HepG2 (cell line): ENCODE data around the gene HYAL2. TPM values are rescaled to one million over a fixed set of nuclear protein-coding genes. Genes with fewer than 3 reads are reported as not detected.
A peak's percentile ranks its signal among the peaks of the same experiment; 100 is the strongest.

ENCODE experiments used
- GMEB2 ChIP-seq: IDR thresholded peaks from 2 replicates; pipeline ENCODE4 v1.6.1; 2016; ENCODE audit warnings: missing biosample characterization, missing genetic modification reagents, low read depth
- HHEX ChIP-seq: IDR thresholded peaks from 2 replicates; pipeline ENCODE4 v1.6.1; 2016; ENCODE audit warnings: control low read depth
- KDM4B ChIP-seq: sonication (generic); formaldehyde crosslinking; IDR thresholded peaks from 2 replicates; pipeline ENCODE4 v1.4.0; 2020; ENCODE audit warnings: missing genetic modification reagents
- KMT2A ChIP-seq: sonication (generic); formaldehyde crosslinking; IDR thresholded peaks from 2 replicates; pipeline ENCODE4 v1.4.0; 2020; ENCODE audit warnings: missing genetic modification reagents
- MIER3 ChIP-seq: IDR thresholded peaks from 2 replicates; pipeline ENCODE4 v1.6.1; 2016; ENCODE audit warnings: missing compliant biosample characterization, borderline replicate concordance
- NFKBIZ ChIP-seq: IDR thresholded peaks from 2 replicates; pipeline ENCODE4 v1.6.1; 2018; ENCODE audit warnings: missing genetic modification reagents, missing compliant biosample characterization
- PRDM10 ChIP-seq: sonication (generic); formaldehyde crosslinking; IDR thresholded peaks from 2 replicates; pipeline ENCODE4 v1.4.0; 2020; ENCODE audit warnings: low read depth, missing genetic modification reagents
- RFXAP ChIP-seq: sonication (generic); formaldehyde crosslinking; IDR thresholded peaks from 2 replicates; pipeline ENCODE4 v1.4.0; 2020; ENCODE audit warnings: missing genetic modification reagents, borderline replicate concordance
- SMYD3 ChIP-seq: sonication (generic); formaldehyde crosslinking; IDR thresholded peaks from 2 replicates; pipeline ENCODE4 v1.8.1; 2023; ENCODE audit warnings: mild to moderate bottlenecking, missing genetic modification reagents
- STAT5B ChIP-seq: sonication (generic); formaldehyde crosslinking; IDR thresholded peaks from 2 replicates; pipeline ENCODE4 v1.4.0; 2020; ENCODE audit warnings: missing genetic modification reagents
- THAP11 ChIP-seq: IDR thresholded peaks from 2 replicates; pipeline ENCODE4 v1.6.1; 2016; ENCODE audit warnings: missing biosample characterization, missing genetic modification reagents
- THYN1 ChIP-seq: sonication (generic); formaldehyde crosslinking; IDR thresholded peaks from 2 replicates; pipeline ENCODE4 v1.8.1; 2023; ENCODE audit warnings: low read depth, mild to moderate bottlenecking, moderate library complexity, missing genetic modification reagents, borderline replicate concordance
- ZBTB42 ChIP-seq: sonication (generic); formaldehyde crosslinking; IDR thresholded peaks from 2 replicates; pipeline ENCODE4 v1.5.0; 2020; ENCODE audit warnings: mild to moderate bottlenecking, missing genetic modification reagents
- ZNF496 ChIP-seq: sonication (generic); formaldehyde crosslinking; IDR thresholded peaks from 2 replicates; pipeline ENCODE4 v1.8.1; 2023; ENCODE audit warnings: mild to moderate bottlenecking, moderate library complexity, missing genetic modification reagents; ENCODE audit not compliant: insufficient replicate concordance
- ZNF557 ChIP-seq: sonication (generic); formaldehyde crosslinking; IDR thresholded peaks from 2 replicates; pipeline ENCODE4 v1.4.0; 2020; ENCODE audit warnings: missing genetic modification reagents
- ZNF564 ChIP-seq: sonication (generic); formaldehyde crosslinking; IDR thresholded peaks from 2 replicates; pipeline ENCODE4 v1.8.1; 2023; ENCODE audit warnings: mild to moderate bottlenecking, missing genetic modification reagents
- ZNF674 ChIP-seq: sonication (generic); formaldehyde crosslinking; IDR thresholded peaks from 2 replicates; pipeline ENCODE4 v1.5.0; 2020; ENCODE audit warnings: low read depth, mild to moderate bottlenecking, missing genetic modification reagents
- ZNF788 ChIP-seq: sonication (generic); formaldehyde crosslinking; IDR thresholded peaks from 2 replicates; pipeline ENCODE4 v1.5.0; 2020; ENCODE audit warnings: mild to moderate bottlenecking, missing genetic modification reagents, borderline replicate concordance
- polyA plus RNA-seq, 8 experiments: library from polyadenylated mRNA; depleted of rRNA in 3 of 8; stranded (reverse) in 7 of 8; unstranded in 1 of 8; fragments of >200 nt; fragmentation: Illumina TruSeq in 4 of 8; extraction: Trizol in 4 of 8; gene quantifications; 2 replicates each; pipeline versions ENCODE4 v1.2.1 to v1.2.3, GENCODE V29; 2011 to 2016; ENCODE audit warnings: low read depth in 4 of 8, missing spikeins in 1 of 8, mixed read lengths in 1 of 8; ENCODE audit not compliant: insufficient read depth in 1 of 8
- total RNA-seq, 5 experiments: library from RNA; depleted of rRNA; stranded (reverse); fragments of >200 nt; fragmentation: Illumina TruSeq; extraction: Trizol; gene quantifications; 2 replicates each; pipeline ENCODE4 v1.2.3, GENCODE V29; 2016; ENCODE audit warnings: low read depth in 1 of 5
- TF ChIP-seq, protein P1 (sequence below): sonication (generic); formaldehyde crosslinking; IDR thresholded peaks from 2 replicates; pipeline ENCODE4 v1.5.1; 2020; ENCODE audit warnings: missing genetic modification reagents, mild to moderate bottlenecking, borderline replicate concordance
- TF ChIP-seq, protein P2 (sequence below), 2 experiments: sonication (generic) in 1 of 2; formaldehyde crosslinking in 1 of 2; IDR thresholded peaks; 2 replicates each; pipeline versions ENCODE4 v1.4.0 to v1.6.1; 2018 to 2020; ENCODE audit warnings: missing genetic modification reagents in 2 of 2, borderline replicate concordance in 1 of 2, low read depth in 1 of 2, mild to moderate bottlenecking in 1 of 2, missing biosample characterization in 1 of 2

The HYAL2 gene
- total and polyA plus RNA-seq, 2 of the 13 experiments (the other 11 are each of a cell fraction or from before 2014, with no cell fraction given): 76.2 to 102 TPM

- TF ChIP-seq ZNF674 (CRISPR knock-in tag) (no peak), RFXAP (CRISPR knock-in tag) (peak; percentile 65; the same call in 1 of the 2 replicates), ZNF788 (CRISPR knock-in tag) (peak; percentile 84; the same call in 1 of the 2 replicates), MIER3 (CRISPR knock-in tag) (peak; percentile 69; the same call in 1 of the 2 replicates), STAT5B (CRISPR knock-in tag) (no peak), HHEX (CRISPR knock-in tag) (no peak), PRDM10 (CRISPR knock-in tag) (no peak), GMEB2 (CRISPR knock-in tag) (0 out of 2 replicates have a peak, but pooled peaks have one; percentile 27), ZNF496 (CRISPR knock-in tag) (no peak), KMT2A (peak; percentile 40; the same call in 1 of the 2 replicates), KDM4B (CRISPR knock-in tag) (no peak), ZBTB42 (CRISPR knock-in tag) (no peak; the same call in 1 of the 2 replicates), SMYD3 (CRISPR knock-in tag) (peak; percentile 45; the same call in 1 of the 2 replicates), THYN1 (CRISPR knock-in tag) (no peak), THAP11 (CRISPR knock-in tag) (peak; percentile 79), ZNF564 (CRISPR knock-in tag) (no peak), ZNF557 (CRISPR knock-in tag) (0 out of 2 replicates have a peak, but pooled peaks have one; percentile 62), NFKBIZ (CRISPR knock-in tag) (no peak)
- TF ChIP-seq, protein P1, sequence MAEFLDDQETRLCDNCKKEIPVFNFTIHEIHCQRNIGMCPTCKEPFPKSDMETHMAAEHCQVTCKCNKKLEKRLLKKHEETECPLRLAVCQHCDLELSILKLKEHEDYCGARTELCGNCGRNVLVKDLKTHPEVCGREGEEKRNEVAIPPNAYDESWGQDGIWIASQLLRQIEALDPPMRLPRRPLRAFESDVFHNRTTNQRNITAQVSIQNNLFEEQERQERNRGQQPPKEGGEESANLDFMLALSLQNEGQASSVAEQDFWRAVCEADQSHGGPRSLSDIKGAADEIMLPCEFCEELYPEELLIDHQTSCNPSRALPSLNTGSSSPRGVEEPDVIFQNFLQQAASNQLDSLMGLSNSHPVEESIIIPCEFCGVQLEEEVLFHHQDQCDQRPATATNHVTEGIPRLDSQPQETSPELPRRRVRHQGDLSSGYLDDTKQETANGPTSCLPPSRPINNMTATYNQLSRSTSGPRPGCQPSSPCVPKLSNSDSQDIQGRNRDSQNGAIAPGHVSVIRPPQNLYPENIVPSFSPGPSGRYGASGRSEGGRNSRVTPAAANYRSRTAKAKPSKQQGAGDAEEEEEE (CRISPR knock-in tag): no peak
- TF ChIP-seq, protein P2, sequence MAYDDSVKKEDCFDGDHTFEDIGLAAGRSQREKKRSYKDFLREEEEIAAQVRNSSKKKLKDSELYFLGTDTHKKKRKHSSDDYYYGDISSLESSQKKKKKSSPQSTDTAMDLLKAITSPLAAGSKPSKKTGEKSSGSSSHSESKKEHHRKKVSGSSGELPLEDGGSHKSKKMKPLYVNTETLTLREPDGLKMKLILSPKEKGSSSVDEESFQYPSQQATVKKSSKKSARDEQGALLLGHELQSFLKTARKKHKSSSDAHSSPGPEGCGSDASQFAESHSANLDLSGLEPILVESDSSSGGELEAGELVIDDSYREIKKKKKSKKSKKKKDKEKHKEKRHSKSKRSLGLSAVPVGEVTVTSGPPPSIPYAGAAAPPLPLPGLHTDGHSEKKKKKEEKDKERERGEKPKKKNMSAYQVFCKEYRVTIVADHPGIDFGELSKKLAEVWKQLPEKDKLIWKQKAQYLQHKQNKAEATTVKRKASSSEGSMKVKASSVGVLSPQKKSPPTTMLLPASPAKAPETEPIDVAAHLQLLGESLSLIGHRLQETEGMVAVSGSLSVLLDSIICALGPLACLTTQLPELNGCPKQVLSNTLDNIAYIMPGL (CRISPR knock-in tag; IDR thresholded peaks at IDR 0.05; ENCODE audit: borderline replicate concordance in 1 of 2, low read depth in 1 of 2): peak in 1 of 2 experiments; percentile 79; a peak in 2 of 4 replicates
Measured at GRCh38 chr3:50298836-50299637, 23.5 kb downstream of the HYAL2 start, which contains the start of the genes HYAL3 and NAA80 (continued).
